VCaP (cell line): ENCODE results near the gene DYNC1H1.
"Not testable (repeated sequence)": the region's sequence is repeated elsewhere in the genome, so short reads cannot be mapped to it uniquely, and the experiment has no call there.

Experiments
- H3K27ac ChIP-seq: fragments of 450-650 bp; 2 replicates; pipeline ENCODE4 v1.5.1; 2017
- TF ChIP-seq, protein P1 (sequence below): fragments of 450-650 bp; conservative IDR thresholded peaks from 2 replicates; pipeline ENCODE4 v1.5.1; 2017; ENCODE audit warnings: mild to moderate bottlenecking, moderate library complexity

DYNC1H1 gene

GRCh38 chr14:102057480-102058114 lies 93.2 kb downstream of the DYNC1H1 start:
- TF ChIP-seq, protein P1, sequence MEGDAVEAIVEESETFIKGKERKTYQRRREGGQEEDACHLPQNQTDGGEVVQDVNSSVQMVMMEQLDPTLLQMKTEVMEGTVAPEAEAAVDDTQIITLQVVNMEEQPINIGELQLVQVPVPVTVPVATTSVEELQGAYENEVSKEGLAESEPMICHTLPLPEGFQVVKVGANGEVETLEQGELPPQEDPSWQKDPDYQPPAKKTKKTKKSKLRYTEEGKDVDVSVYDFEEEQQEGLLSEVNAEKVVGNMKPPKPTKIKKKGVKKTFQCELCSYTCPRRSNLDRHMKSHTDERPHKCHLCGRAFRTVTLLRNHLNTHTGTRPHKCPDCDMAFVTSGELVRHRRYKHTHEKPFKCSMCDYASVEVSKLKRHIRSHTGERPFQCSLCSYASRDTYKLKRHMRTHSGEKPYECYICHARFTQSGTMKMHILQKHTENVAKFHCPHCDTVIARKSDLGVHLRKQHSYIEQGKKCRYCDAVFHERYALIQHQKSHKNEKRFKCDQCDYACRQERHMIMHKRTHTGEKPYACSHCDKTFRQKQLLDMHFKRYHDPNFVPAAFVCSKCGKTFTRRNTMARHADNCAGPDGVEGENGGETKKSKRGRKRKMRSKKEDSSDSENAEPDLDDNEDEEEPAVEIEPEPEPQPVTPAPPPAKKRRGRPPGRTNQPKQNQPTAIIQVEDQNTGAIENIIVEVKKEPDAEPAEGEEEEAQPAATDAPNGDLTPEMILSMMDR: no peak

GRCh38 chr14:102058146-102058545 lies 93.8 kb downstream of the DYNC1H1 start:
- H3K27ac ChIP-seq: no peak overlapping the region
- TF ChIP-seq, protein P1: no peak

More at GRCh38 chr14:102057480-102058114, 93.2 kb downstream of the DYNC1H1 start:
- no peak overlapping the region for H3K27ac ChIP-seq

DNA sequence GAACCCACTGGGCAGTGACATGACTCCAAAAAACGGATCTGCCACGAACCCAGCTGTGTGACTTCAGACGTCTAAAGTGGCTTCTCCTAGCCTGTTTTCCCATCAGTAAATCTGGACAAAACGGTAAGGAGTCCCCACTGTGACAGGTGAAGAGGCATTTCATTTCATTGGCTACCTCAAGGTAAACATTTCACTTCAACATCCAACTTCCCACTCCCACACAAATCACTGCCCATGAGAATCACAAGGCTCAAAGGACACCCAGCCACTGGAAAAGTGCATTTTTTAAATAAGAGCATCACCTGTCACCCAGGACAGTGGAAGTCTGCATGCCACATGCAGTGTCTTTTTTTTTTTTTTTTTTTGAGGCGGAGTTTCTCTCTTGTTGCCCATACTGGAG lies 94.6 kb downstream of the DYNC1H1 start:
- TF ChIP-seq, protein P1: no peak
- H3K27ac ChIP-seq: no peak overlapping the region

GRCh38 chr14:102063109-102063807 lies 98.9 kb downstream of the DYNC1H1 start:
- TF ChIP-seq, protein P1: peak; percentile 78
- peak overlapping the region; percentile 51 for H3K27ac ChIP-seq

GRCh38 chr14:102063808-102064429 lies 99.5 kb downstream of the DYNC1H1 start:
- H3K27ac ChIP-seq: peak overlapping the region; percentile 51
- TF ChIP-seq, protein P1: no peak

DNA sequence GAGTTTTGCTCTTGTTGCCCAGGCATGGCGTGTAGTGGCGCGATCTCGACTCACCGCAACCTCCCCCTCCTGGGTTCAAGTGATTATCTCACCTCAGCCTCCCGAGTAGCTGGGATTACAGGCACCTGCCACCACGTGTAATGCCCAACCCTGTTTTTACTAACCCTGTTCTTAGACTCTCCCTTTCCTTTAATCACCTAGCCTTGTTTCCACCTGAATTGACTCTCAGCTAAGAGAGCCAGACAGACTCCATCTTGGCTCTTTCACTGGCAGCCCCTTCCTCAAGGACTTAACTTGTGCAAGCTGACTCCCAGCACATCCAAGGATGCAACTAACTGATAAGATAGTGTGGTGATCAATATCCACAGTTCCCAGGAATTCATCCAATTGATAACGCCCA lies 100.2 kb downstream of the DYNC1H1 start:
- H3K27ac ChIP-seq: not testable (repeated sequence)

DNA sequence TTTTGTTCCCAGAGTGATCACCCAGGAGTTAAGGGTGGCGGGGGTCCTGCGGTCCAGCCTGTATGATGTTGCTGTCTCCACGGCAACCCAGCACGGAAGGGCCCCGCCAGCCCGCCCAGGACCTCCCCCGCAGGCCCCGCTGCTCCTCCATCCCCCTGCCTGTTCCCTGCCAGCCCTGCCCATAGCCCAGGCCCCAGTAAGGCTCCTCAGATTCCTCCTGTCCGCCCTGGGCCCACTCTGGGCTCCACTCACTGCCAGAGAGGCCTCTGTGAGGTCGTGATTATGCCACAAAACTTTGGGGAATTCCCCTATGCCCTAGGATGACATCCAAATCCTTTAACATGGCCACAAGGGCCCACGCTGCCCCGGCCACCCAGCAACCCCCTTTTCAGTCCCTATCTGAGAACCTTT lies 101.7 kb downstream of the DYNC1H1 start:
- H3K27ac ChIP-seq: no peak overlapping the region
- TF ChIP-seq, protein P1: no peak
